ENCODE data around the gene FAM200A. TPM values are rescaled to one million over a fixed set of nuclear protein-coding genes. Genes with fewer than 3 reads are reported as not detected.

Gene FAM200A
- total RNA-seq, 1 experiment from 2014 or later = 4.7 TPM

DNA sequence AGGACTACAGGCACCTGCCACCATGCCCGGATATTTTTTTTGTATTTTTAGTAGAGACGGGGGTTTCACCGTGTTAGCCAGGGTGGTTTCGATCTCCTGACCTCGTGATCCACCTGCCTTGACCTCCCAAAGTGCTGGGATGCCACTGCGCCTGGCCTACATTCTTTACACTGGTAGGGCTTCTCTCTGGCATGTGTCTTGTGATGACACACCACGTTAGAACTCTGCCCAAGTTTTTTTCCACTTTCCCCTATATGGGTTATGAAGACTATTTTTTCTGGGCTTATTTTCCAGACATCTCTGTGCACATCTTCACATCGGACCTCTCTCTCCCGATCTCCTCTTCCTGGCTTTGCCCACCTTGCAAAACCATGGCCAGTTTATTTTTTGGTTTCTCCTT, 10.7 kb downstream of the FAM200A start:
- no peaks in the 10 kb centered on the region for H3K9me2 ChIP-seq (ENCODE audit: insufficient read depth)
- ChIA-PET CTCF (no interaction called here), RAD21 (ENCODE audit: low non-redundant PET in 1 of 2, low total read pairs in 2 of 2, uncharacterized antibody in 2 of 2, unreplicated experiment in 2 of 2) (no interaction called here), POLR2A (no interaction called here)
- intact Hi-C loops (cut with micrococcal nuclease) = no loop called here
- H3K36me3 ChIP-seq (ENCODE audit: control insufficient read depth in 1 of 2, insufficient read depth in 2 of 2, low read length in 2 of 2) = no peaks in the 10 kb centered on the region
- DNase-seq (ENCODE audit: low read depth, low spot score) (no peak), ATAC-seq (no peak)
- TF ChIP-seq JUND (IDR thresholded peaks at IDR 0.05) (no peak), CEBPB (IDR thresholded peaks at IDR 0.05; ENCODE audit: low read depth) (no peak), YY1 (IDR thresholded peaks at IDR 0.05; ENCODE audit: extremely low read depth, insufficient replicate concordance, low read depth, low read length) (no peak), EGR1 (IDR thresholded peaks at IDR 0.05; ENCODE audit: low read depth) (no peak), POLR2AphosphoS5 (IDR thresholded peaks at IDR 0.05; ENCODE audit: low read depth, low read length) (no peak), ZBTB33 (IDR thresholded peaks at IDR 0.05; ENCODE audit: extremely low read depth, insufficient replicate concordance, low read length) (no peak), CTCF (IDR thresholded peaks at IDR 0.05 in 2 of 3, conservative IDR thresholded peaks at IDR 0.05 in 1 of 3; ENCODE audit: borderline replicate concordance in 1 of 3, insufficient read depth in 1 of 3, low read depth in 2 of 3, low read length in 2 of 3) (no peak), ZFX (IDR thresholded peaks at IDR 0.05) (no peak), POLR2A (IDR thresholded peaks at IDR 0.05; ENCODE audit: borderline replicate concordance, extremely low read depth, insufficient read depth, insufficient read length) (no peak), SIN3A (IDR thresholded peaks at IDR 0.05; ENCODE audit: low read depth) (no peak), ATF3 (IDR thresholded peaks at IDR 0.05) (no peak), ELF1 (IDR thresholded peaks at IDR 0.05; ENCODE audit: borderline replicate concordance, low read depth) (no peak), SP1 (IDR thresholded peaks at IDR 0.05; ENCODE audit: low read depth) (no peak), RAD21 (IDR thresholded peaks at IDR 0.05; ENCODE audit: low read depth) (no peak), EZH2phosphoT487 (IDR thresholded peaks at IDR 0.05; ENCODE audit: borderline replicate concordance) (no peak)
- H3K9me3 ChIP-seq (ENCODE audit: control insufficient read depth in 1 of 2, insufficient read depth in 1 of 2, low read depth in 1 of 2, low read length in 2 of 2) = peaks cover 7 to 13% of the 10 kb centered on the region in 2 experiments; a peak in 2 of 4 replicates
- no peak overlapping the region for H3K27ac ChIP-seq (ENCODE audit: low read depth, low read length)
- no peak overlapping the region for H2AFZ ChIP-seq (ENCODE audit: low read depth, low read length, poor library complexity, severe bottlenecking)
- H3K4me1 ChIP-seq (ENCODE audit: control insufficient read depth in 1 of 2, insufficient read depth in 2 of 2, low read length in 2 of 2) = no peaks in the 10 kb centered on the region
- BruUV-seq (replicated peaks) = no TSS peak
- H3K79me2 ChIP-seq (ENCODE audit: insufficient read depth, low read length) = no peaks in the 10 kb centered on the region
- H3K4me3 ChIP-seq (replicated peaks in 1 of 2; ENCODE audit: low read depth in 1 of 2, low read length in 2 of 2) = no peak overlapping the region
- H3K4me2 ChIP-seq (ENCODE audit: low read length) = no peak overlapping the region
- H3K27me3 ChIP-seq (ENCODE audit: insufficient read depth, low read length) = no peaks in the 10 kb centered on the region
- no peak overlapping the region for H3K9ac ChIP-seq (ENCODE audit: low read length)
- H4K20me1 ChIP-seq (ENCODE audit: insufficient read depth) = no peaks in the 10 kb centered on the region

Measured in HCT116 (cell line).